H1 (cell line): ENCODE results near the gene DEFB129. TPM values are rescaled to one million over a fixed set of nuclear protein-coding genes. Genes with fewer than 3 reads are reported as not detected.

Source experiments
- CTCF ChIA-PET: fragments of 300-600 bp; sonication (Branson Sonifier 250); formaldehyde crosslinking; loops from one replicate; lab custom pipeline; 2021; ENCODE audit not compliant: partially characterized antibody; lab: Charles Lee
- POLR2A ChIA-PET: fragments of 300-600 bp; sonication (Branson Sonifier 250); formaldehyde crosslinking; loops from one replicate; lab custom pipeline; 2021; ENCODE audit warnings: inconsistent platforms; ENCODE audit not compliant: partially characterized antibody; lab: Charles Lee
- DNase-seq, 2 experiments: peaks; one replicate each; pipeline versions ENCODE4 v3.0.0 to v3.0.0-alpha.2; 2010 to 2022; ENCODE audit warnings: low spot score in 2 of 2, low read depth in 1 of 2, mixed read lengths in 1 of 2
- FAIRE-seq: peaks from 2 replicates; lab custom pipeline; 2011; peaks lifted over from hg19 to GRCh38; lab: Jason Lieb, UNC
- H2AFZ ChIP-seq: 2 replicates; pipeline ENCODE4 v1.8.1; 2012; ENCODE audit warnings: low read length, inconsistent platforms
- H2AK5ac ChIP-seq: 2 replicates; pipeline ENCODE4 v1.6.1; 2013; ENCODE audit warnings: low read depth, low read length
- H2BK120ac ChIP-seq: replicated peaks from 2 replicates; pipeline ENCODE3; 2013; ENCODE audit warnings: low read depth, low read length, inconsistent platforms
- H2BK12ac ChIP-seq: 2 replicates; pipeline ENCODE4 v1.6.1; 2013; ENCODE audit warnings: low read depth, low read length
- H2BK15ac ChIP-seq: 2 replicates; pipeline ENCODE4 v1.6.1; 2013; ENCODE audit warnings: low read length
- H2BK20ac ChIP-seq: 2 replicates; pipeline ENCODE4 v1.6.1; 2013; ENCODE audit warnings: low read length
- H2BK5ac ChIP-seq: 2 replicates; pipeline ENCODE4 v1.6.1; 2013; ENCODE audit warnings: low read depth, low read length
- H3K14ac ChIP-seq: 2 replicates; pipeline ENCODE4 v1.6.1; 2013; ENCODE audit warnings: inconsistent platforms; ENCODE audit not compliant: insufficient read length
- H3K18ac ChIP-seq: 2 replicates; pipeline ENCODE4 v1.6.1; 2013; ENCODE audit warnings: low read length; ENCODE audit errors: extremely low read depth
- H3K23ac ChIP-seq: 2 replicates; pipeline ENCODE4 v1.6.1; 2013; ENCODE audit warnings: inconsistent platforms; ENCODE audit not compliant: insufficient read length
- H3K23me2 ChIP-seq: 2 replicates; pipeline ENCODE4 v1.6.1; 2013; ENCODE audit warnings: low read depth, low read length
- H3K27ac ChIP-seq: 2 replicates; pipeline ENCODE4 v1.6.1; 2011; ENCODE audit warnings: low read depth, low read length, inconsistent platforms
- H3K27me3 ChIP-seq, 4 experiments: replicated peaks in 1 of 4; 1 replicate in 1 of 4; 2 replicates in 3 of 4; pipeline versions ENCODE4 v1.6.1 to v1.8.1; 2011 to 2013; ENCODE audit warnings: low read length in 3 of 4, mild to moderate bottlenecking in 3 of 4, inconsistent platforms in 2 of 4, mixed read lengths in 2 of 4, moderate library complexity in 1 of 4; ENCODE audit not compliant: control insufficient read depth in 3 of 4, insufficient read depth in 3 of 4; ENCODE audit errors: extremely low read depth in 1 of 4
- H3K36me3 ChIP-seq, 4 experiments: 2 replicates each; pipeline versions ENCODE4 v1.6.1 to v1.8.1; 2011 to 2013; ENCODE audit warnings: mild to moderate bottlenecking in 4 of 4, low read length in 3 of 4, moderate library complexity in 2 of 4, control low read depth in 1 of 4, inconsistent platforms in 1 of 4; ENCODE audit not compliant: insufficient read depth in 4 of 4, control insufficient read depth in 2 of 4
- H3K4ac ChIP-seq: replicated peaks from 2 replicates; pipeline ENCODE3; 2013; ENCODE audit warnings: low read length, low read depth, mixed read lengths, inconsistent platforms; ENCODE audit not compliant: insufficient read length
- H3K4me1 ChIP-seq, 4 experiments: replicated peaks in 1 of 4; 1 replicate in 1 of 4; 2 replicates in 3 of 4; pipeline versions ENCODE4 v1.6.1 to v1.8.1; 2011 to 2013; ENCODE audit warnings: low read length in 3 of 4, inconsistent platforms in 2 of 4, mixed read lengths in 1 of 4; ENCODE audit not compliant: insufficient read depth in 4 of 4, control insufficient read depth in 3 of 4
- H3K4me2 ChIP-seq, 2 experiments: 2 replicates each; pipeline versions ENCODE4 v1.6.1 to v1.8.1; 2011 to 2013; ENCODE audit warnings: low read depth in 2 of 2, low read length in 2 of 2, control low read depth in 1 of 2, inconsistent platforms in 1 of 2, mild to moderate bottlenecking in 1 of 2; ENCODE audit not compliant: insufficient read depth in 1 of 2
- H3K4me3 ChIP-seq, 4 experiments: fragments of 200-600, 300-600 bp in 1 of 4; sonication (generic), shearing (Covaris generic), sonication (Bioruptor Twin) in 1 of 4; 2 replicates each; pipeline versions ENCODE4 v1.5.1 to v1.8.1; 2011 to 2016; ENCODE audit warnings: low read length in 4 of 4, low read depth in 3 of 4, control low read depth in 2 of 4, inconsistent platforms in 2 of 4, mild to moderate bottlenecking in 2 of 4, mixed read lengths in 1 of 4, moderate library complexity in 1 of 4; ENCODE audit not compliant: insufficient read depth in 2 of 4; ENCODE audit errors: extremely low read depth in 1 of 4
- H3K56ac ChIP-seq: replicated peaks from 2 replicates; pipeline ENCODE3; 2013; ENCODE audit warnings: low read depth, mild to moderate bottlenecking, mixed read lengths, low read length, inconsistent platforms; ENCODE audit not compliant: insufficient read length
- H3K79me1 ChIP-seq: 2 replicates; pipeline ENCODE4 v1.6.1; 2013; ENCODE audit warnings: low read depth, low read length, control low read depth
- H3K79me2 ChIP-seq, 2 experiments: 2 replicates each; pipeline versions ENCODE4 v1.6.1 to v1.8.1; 2012 to 2013; ENCODE audit warnings: low read length in 2 of 2, mild to moderate bottlenecking in 2 of 2, inconsistent platforms in 1 of 2; ENCODE audit not compliant: insufficient read depth in 2 of 2, control insufficient read depth in 1 of 2
- H3K9ac ChIP-seq, 4 experiments: replicated peaks in 1 of 4; 1 replicate in 1 of 4; 2 replicates in 3 of 4; pipeline versions ENCODE4 v1.6.1 to v1.8.1; 2011 to 2013; ENCODE audit warnings: low read depth in 3 of 4, low read length in 3 of 4, control low read depth in 2 of 4, mild to moderate bottlenecking in 2 of 4, moderate library complexity in 2 of 4, inconsistent platforms in 1 of 4; ENCODE audit errors: extremely low read depth in 1 of 4
- H3K9me3 ChIP-seq, 2 experiments: 2 replicates each; pipeline versions ENCODE4 v1.6.1 to v1.8.1; 2012 to 2013; ENCODE audit warnings: mild to moderate bottlenecking in 2 of 2, moderate library complexity in 2 of 2, control low read depth in 1 of 2, inconsistent platforms in 1 of 2, low read depth in 1 of 2, low read length in 1 of 2, mixed read lengths in 1 of 2; ENCODE audit not compliant: insufficient read depth in 2 of 2
- H4K20me1 ChIP-seq, 2 experiments: replicated peaks in 1 of 2; 2 replicates each; pipeline versions ENCODE3 to v1.8.1; 2011 to 2013; ENCODE audit warnings: inconsistent platforms in 2 of 2, low read length in 2 of 2, mild to moderate bottlenecking in 1 of 2; ENCODE audit not compliant: insufficient read depth in 2 of 2, control insufficient read depth in 1 of 2
- H4K5ac ChIP-seq: 2 replicates; pipeline ENCODE4 v1.6.1; 2013; ENCODE audit warnings: low read length, low read depth, mixed read lengths, inconsistent platforms; ENCODE audit not compliant: insufficient read length
- H4K8ac ChIP-seq: 2 replicates; pipeline ENCODE4 v1.8.0; 2013; ENCODE audit warnings: mild to moderate bottlenecking, moderate library complexity, low read length, inconsistent platforms; ENCODE audit not compliant: insufficient read depth; ENCODE audit errors: extremely low read depth
- H4K91ac ChIP-seq: replicated peaks from 2 replicates; pipeline ENCODE3; 2013; ENCODE audit warnings: low read length, mixed read lengths, inconsistent platforms; ENCODE audit not compliant: insufficient read length
- CBX5 ChIP-seq: fragments of 300-800, 300-1000 bp; sonication (generic); IDR thresholded peaks from 2 replicates; pipeline ENCODE4 v1.7.1; 2016; ENCODE audit warnings: antibody characterized with exemption, low read length, low read depth
- CBX8 ChIP-seq: fragments of 300-800, 300-1000 bp; sonication (generic); IDR thresholded peaks from 2 replicates; pipeline ENCODE4 v1.7.1; 2016; ENCODE audit warnings: low read depth, low read length, borderline replicate concordance
- EZH2 ChIP-seq: fragments of 200-600 bp; sonication (generic); IDR thresholded peaks from 2 replicates; pipeline ENCODE4 v1.7.1; 2012; ENCODE audit warnings: low read depth, mild to moderate bottlenecking, moderate library complexity, low read length, inconsistent platforms; ENCODE audit not compliant: severe bottlenecking
- JUN ChIP-seq: IDR thresholded peaks from 2 replicates; pipeline ENCODE4 v1.6.1; 2011; ENCODE audit warnings: low read depth, mild to moderate bottlenecking, improper control_type of control experiment, low read length
- KDM5A ChIP-seq: fragments of 200-600 bp; IDR thresholded peaks from 2 replicates; pipeline ENCODE4 v1.7.1; 2012; ENCODE audit warnings: mild to moderate bottlenecking, low read length, inconsistent platforms, mixed read lengths
- PHF8 ChIP-seq: fragments of 200-600 bp; sonication (generic); conservative IDR thresholded peaks from 2 replicates; pipeline ENCODE4 v1.7.1; 2012; ENCODE audit warnings: low read depth, mild to moderate bottlenecking, inconsistent platforms, low read length, moderate library complexity
- POU5F1 ChIP-seq: IDR thresholded peaks from 2 replicates; pipeline ENCODE4 v1.6.1; 2011; ENCODE audit warnings: low read depth, mild to moderate bottlenecking, low read length, moderate library complexity
- RFX5 ChIP-seq: IDR thresholded peaks from 2 replicates; pipeline ENCODE4 v1.6.1; 2011; ENCODE audit warnings: low read depth, low read length, improper control_type of control experiment, borderline replicate concordance
- TBP ChIP-seq: IDR thresholded peaks from 2 replicates; pipeline ENCODE4 v1.6.1; 2011; ENCODE audit warnings: low read depth, low read length, improper control_type of control experiment
- WGBS, 2 experiments: shearing (Covaris generic) in 1 of 2; methylation state at CpG; one replicate each; pipeline versions ENCODE4 v1.1.6 to v1.1.7; 2013 to 2015; ENCODE audit warnings: low lambda C conversion rate in 2 of 2, mixed read lengths in 2 of 2, inconsistent platforms in 1 of 2, low coverage in 1 of 2, missing lambda C conversion rate in 1 of 2; ENCODE audit not compliant: insufficient replicate concordance in 2 of 2, insufficient coverage in 1 of 2, insufficient read length in 1 of 2; ENCODE audit errors: extremely low coverage in 1 of 2, missing lambda C conversion rate in 1 of 2; 5-methylcytosine and 5-hydroxymethylcytosine counted together
- polyA plus RNA-seq, 7 experiments: library from polyadenylated mRNA; depleted of rRNA in 3 of 7; stranded (reverse) in 5 of 7; unstranded in 2 of 7; fragments of >200 nt in 5 of 7; fragments of 200-250 nt in 2 of 7; gene quantifications; 1 replicate in 5 of 7; 2 replicates in 1 of 7; 4 replicates in 1 of 7; pipeline versions ENCODE4 v1.2.1 to v1.2.3, GENCODE V29; 2011 to 2013; ENCODE audit warnings: missing spikeins in 2 of 7, mixed read lengths in 2 of 7
- total RNA-seq: library from RNA; stranded (reverse); fragmentation: NEBNext Ultra II Directional; extraction: Animal tissue kit (Norgen Biotek cat#: 25700); gene quantifications from 2 replicates; pipeline ENCODE4 v1.2.1, GENCODE V29; 2021
- TF ChIP-seq, protein P1 (sequence below), 3 experiments: IDR thresholded peaks; 1 replicate in 2 of 3; 2 replicates in 1 of 3; pipeline versions ENCODE4 v1.5.1 to v1.6.1; 2011; ENCODE audit warnings: low read length in 3 of 3, mild to moderate bottlenecking in 3 of 3, inconsistent platforms in 2 of 3, low read depth in 1 of 3, moderate library complexity in 1 of 3; ENCODE audit not compliant: insufficient read depth in 1 of 3; ENCODE audit errors: control extremely low read depth in 1 of 3

The DEFB129 gene
- total and polyA plus RNA-seq, 2 of the 8 experiments (the other 6 are each of a cell fraction or from before 2014, with no cell fraction given) = not detected

DNA sequence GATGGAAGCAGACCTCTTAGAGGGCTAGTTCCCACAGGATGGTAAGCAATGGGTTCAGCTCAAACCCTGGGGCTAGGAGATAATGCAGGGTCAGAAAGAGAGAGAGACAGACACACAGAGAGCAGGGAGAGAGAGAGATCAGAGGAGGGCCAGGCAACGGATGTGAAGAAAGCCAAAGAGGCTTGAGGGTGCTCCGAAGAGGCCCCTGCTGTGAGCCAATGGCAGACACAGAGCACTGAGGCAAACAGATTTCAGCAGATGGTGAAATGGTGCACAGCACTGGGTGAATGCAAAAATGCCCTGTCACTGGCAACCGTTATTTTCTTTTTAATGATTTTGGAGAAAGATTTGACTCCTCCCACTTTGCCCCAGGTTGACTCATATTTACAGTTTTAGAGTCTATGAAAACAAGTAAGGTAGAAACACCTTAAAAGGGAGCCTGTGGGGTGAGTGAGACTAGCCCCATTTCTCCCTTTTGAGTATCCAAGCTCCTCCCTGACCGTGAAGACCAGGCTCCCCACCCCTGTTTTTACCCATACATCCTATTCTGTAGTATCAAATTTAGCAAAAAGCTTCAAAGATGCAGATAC is 31.3 kb downstream of the DEFB129 start:
- Histone ChIP-seq H3K36me3 (no peaks in the 10 kb centered on the region), H3K79me2 (no peaks in the 10 kb centered on the region), H3K23ac (no peak overlapping the region), H3K4ac (no peak overlapping the region), H2BK15ac (no peak overlapping the region), H3K9me3 (no peaks in the 10 kb centered on the region), H3K4me2 (no peak overlapping the region), H2BK120ac (no peak overlapping the region), H3K9ac (no peak overlapping the region), H3K23me2 (no peaks in the 10 kb centered on the region), H3K27me3 (peaks cover 11 to 43% (median 32%) of the 10 kb centered on the region in 4 experiments), H2BK12ac (no peak overlapping the region), H3K14ac (no peak overlapping the region), H3K79me1 (no peaks in the 10 kb centered on the region), H2BK5ac (no peak overlapping the region), H3K56ac (no peak overlapping the region), H4K20me1 (no peaks in the 10 kb centered on the region), H2BK20ac (no peak overlapping the region), H3K18ac (no peak overlapping the region), H2AFZ (no peak overlapping the region), H3K27ac (no peak overlapping the region), H3K4me1 (no peaks in the 10 kb centered on the region), H4K91ac (no peak overlapping the region), H3K4me3 (no peak overlapping the region), H2AK5ac (no peak overlapping the region), H4K8ac (no peak overlapping the region), H4K5ac (no peak overlapping the region)
- ChIA-PET CTCF (interaction anchor here (0.9 to 2.7 kb wide), 4 partner anchors 8 to 72 kb away, joined by 3 to 17 read pairs (median 6); no protein-coding TSS in a partner anchor), POLR2A (interaction anchor here (1.4 to 1.6 kb wide), 2 partner anchors 8 to 37 kb away, joined by 3 to 8 read pairs; no protein-coding TSS in a partner anchor)
- 61% methylated on average over 4 of the region's 4 CpGs; no CpG with 5 or more reads in 1 of the 2 experiments for WGBS, 2 experiments
- no peak for FAIRE-seq
- DNase-seq = no peak
- no peak for TF ChIP-seq PHF8
- TF ChIP-seq POU5F1 = no peak
- TF ChIP-seq, protein P1, sequence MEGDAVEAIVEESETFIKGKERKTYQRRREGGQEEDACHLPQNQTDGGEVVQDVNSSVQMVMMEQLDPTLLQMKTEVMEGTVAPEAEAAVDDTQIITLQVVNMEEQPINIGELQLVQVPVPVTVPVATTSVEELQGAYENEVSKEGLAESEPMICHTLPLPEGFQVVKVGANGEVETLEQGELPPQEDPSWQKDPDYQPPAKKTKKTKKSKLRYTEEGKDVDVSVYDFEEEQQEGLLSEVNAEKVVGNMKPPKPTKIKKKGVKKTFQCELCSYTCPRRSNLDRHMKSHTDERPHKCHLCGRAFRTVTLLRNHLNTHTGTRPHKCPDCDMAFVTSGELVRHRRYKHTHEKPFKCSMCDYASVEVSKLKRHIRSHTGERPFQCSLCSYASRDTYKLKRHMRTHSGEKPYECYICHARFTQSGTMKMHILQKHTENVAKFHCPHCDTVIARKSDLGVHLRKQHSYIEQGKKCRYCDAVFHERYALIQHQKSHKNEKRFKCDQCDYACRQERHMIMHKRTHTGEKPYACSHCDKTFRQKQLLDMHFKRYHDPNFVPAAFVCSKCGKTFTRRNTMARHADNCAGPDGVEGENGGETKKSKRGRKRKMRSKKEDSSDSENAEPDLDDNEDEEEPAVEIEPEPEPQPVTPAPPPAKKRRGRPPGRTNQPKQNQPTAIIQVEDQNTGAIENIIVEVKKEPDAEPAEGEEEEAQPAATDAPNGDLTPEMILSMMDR (IDR thresholded peaks at IDR 0.05; ENCODE audit: control extremely low read depth in 1 of 3, insufficient read depth in 1 of 3, low read depth in 1 of 3, low read length in 3 of 3) = no peak
- TF ChIP-seq TBP = no peak
- TF ChIP-seq RFX5 = no peak
- no peak for TF ChIP-seq CBX5
- no peak for TF ChIP-seq CBX8
- TF ChIP-seq EZH2 = no peak
- no peak for TF ChIP-seq JUN
- no peak for TF ChIP-seq KDM5A
